ENCODE results near the gene TNFAIP8L3. TPM values are rescaled to one million over a fixed set of nuclear protein-coding genes. Genes with fewer than 3 reads are reported as not detected.

Gene TNFAIP8L3
- total and polyA plus RNA-seq, 2 of the 4 experiments (the other 2 are of a cell fraction): 0.29 to 0.90 TPM

DNA sequence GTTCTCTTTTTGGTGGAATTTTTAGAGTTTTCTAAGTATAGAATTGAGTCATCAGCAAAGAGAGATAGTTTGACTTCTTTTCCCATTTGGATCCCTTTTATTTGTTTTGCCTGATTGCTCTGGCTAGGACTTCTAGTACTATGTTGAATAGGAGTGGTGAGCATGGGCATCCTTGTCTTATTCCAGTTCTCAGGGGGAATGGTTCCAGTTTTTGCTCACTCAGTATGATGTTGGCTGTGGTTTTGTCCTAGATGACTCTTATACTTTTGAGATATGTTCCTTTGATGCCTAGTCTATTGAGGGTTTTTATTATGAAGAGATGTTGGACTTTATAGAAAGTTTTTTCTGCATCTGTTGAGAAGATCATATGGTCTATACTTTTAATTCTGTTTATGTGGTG, 72.5 kb downstream of the TNFAIP8L3 start:
- Histone ChIP-seq H3K56ac (ENCODE audit: extremely low read depth, insufficient read depth, low read length) (no peak overlapping the region), H4K8ac (ENCODE audit: low read depth in 2 of 2, low read length in 2 of 2) (no peak overlapping the region), H4K5ac (ENCODE audit: low read depth, low read length) (no peak overlapping the region), H3K18ac (ENCODE audit: low read depth, low read length) (no peak overlapping the region), H4K91ac (ENCODE audit: insufficient read depth, low read depth, low read length) (no peak overlapping the region), H2AK5ac (ENCODE audit: low read depth, low read length) (no peak overlapping the region), H3K9me1 (ENCODE audit: insufficient read depth, low read length) (no peaks in the 10 kb centered on the region), H3K4ac (ENCODE audit: low read depth, low read length) (no peak overlapping the region), H3K27ac (ENCODE audit: insufficient read depth, low read length) (no peak overlapping the region), H3K36me3 (ENCODE audit: control insufficient read depth, insufficient read depth, low read length) (no peaks in the 10 kb centered on the region), H4K20me1 (ENCODE audit: insufficient read depth, low read length) (no peaks in the 10 kb centered on the region), H3K4me1 (ENCODE audit: control insufficient read depth, insufficient read depth, low read length) (0 out of 2 replicates have a peak, but pooled peaks cover 2% of the 10 kb centered on the region), H3K14ac (replicated peaks; ENCODE audit: low read depth, low read length) (no peak overlapping the region), H3K27me3 (ENCODE audit: control insufficient read depth, insufficient read depth, low read length) (no peaks in the 10 kb centered on the region), H3K9me3 (ENCODE audit: control insufficient read depth, insufficient read depth, low read length) (no peaks in the 10 kb centered on the region), H3K4me2 (ENCODE audit: low read depth, low read length) (no peak overlapping the region), H3K23ac (ENCODE audit: low read depth, low read length) (no peak overlapping the region), H2BK120ac (ENCODE audit: low read depth, low read length) (no peak overlapping the region), H3K9ac (ENCODE audit: low read depth, low read length) (no peak overlapping the region), H3K79me1 (ENCODE audit: low read depth in 1 of 2, low read length in 2 of 2) (no peaks in the 10 kb centered on the region), H2BK20ac (ENCODE audit: low read depth, low read length) (no peak overlapping the region), H2BK5ac (ENCODE audit: low read depth, low read length, poor library complexity, severe bottlenecking) (no peak overlapping the region), H2AK9ac (replicated peaks; ENCODE audit: low read depth, low read length, poor library complexity) (no peak overlapping the region), H2BK15ac (ENCODE audit: low read depth, low read length) (no peak overlapping the region), H2AFZ (replicated peaks; ENCODE audit: low read length, poor library complexity) (no peak overlapping the region), H3K4me3 (ENCODE audit: insufficient read depth, low read depth, low read length) (no peak overlapping the region)
- intact Hi-C loops (cut with micrococcal nuclease) (no loop called here), dilution Hi-C loops (cut with HindIII; ENCODE audit: low sequenced_read_pairs, unreplicated experiment) (no loop called here), in situ Hi-C loops (cut with MboI; ENCODE audit: low sequenced_read_pairs) (no loop called here)
- POLR2A ChIA-PET (ENCODE audit: unreplicated experiment): no interaction called here
- CTCF ChIA-PET: no interaction called here
- no peak for TF ChIP-seq MAFK (IDR thresholded peaks at IDR 0.05; ENCODE audit: low read depth, low read length)
- no peak for TF ChIP-seq CEBPB (IDR thresholded peaks at IDR 0.05; ENCODE audit: low read depth, low read length)
- TF ChIP-seq ELK1 (IDR thresholded peaks at IDR 0.05; ENCODE audit: borderline replicate concordance, low read depth, low read length): no peak
- no peak for TF ChIP-seq CTCF (conservative IDR thresholded peaks at IDR 0.05; ENCODE audit: low read depth, low read length)
- TF ChIP-seq NFE2L2 (IDR thresholded peaks at IDR 0.05; ENCODE audit: low read depth, low read length): no peak
- TF ChIP-seq, protein P1, sequence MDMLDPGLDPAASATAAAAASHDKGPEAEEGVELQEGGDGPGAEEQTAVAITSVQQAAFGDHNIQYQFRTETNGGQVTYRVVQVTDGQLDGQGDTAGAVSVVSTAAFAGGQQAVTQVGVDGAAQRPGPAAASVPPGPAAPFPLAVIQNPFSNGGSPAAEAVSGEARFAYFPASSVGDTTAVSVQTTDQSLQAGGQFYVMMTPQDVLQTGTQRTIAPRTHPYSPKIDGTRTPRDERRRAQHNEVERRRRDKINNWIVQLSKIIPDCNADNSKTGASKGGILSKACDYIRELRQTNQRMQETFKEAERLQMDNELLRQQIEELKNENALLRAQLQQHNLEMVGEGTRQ (IDR thresholded peaks at IDR 0.05; ENCODE audit: low read depth, low read length): no peak
- TF ChIP-seq RAD21 (IDR thresholded peaks at IDR 0.05; ENCODE audit: low read length): no peak
- no peak for TF ChIP-seq MXI1 (IDR thresholded peaks at IDR 0.05; ENCODE audit: borderline replicate concordance, low read depth, low read length)
- no peak for TF ChIP-seq RCOR1 (IDR thresholded peaks at IDR 0.05; ENCODE audit: insufficient replicate concordance, low read length)
- no peak for TF ChIP-seq RFX5 (IDR thresholded peaks at IDR 0.05; ENCODE audit: low read depth, low read length)
- TF ChIP-seq FOS (IDR thresholded peaks at IDR 0.05; ENCODE audit: low read depth, low read length): no peak
- TF ChIP-seq POLR2A (IDR thresholded peaks at IDR 0.05; ENCODE audit: low read depth, low read length): no peak
- TF ChIP-seq BHLHE40 (IDR thresholded peaks at IDR 0.05; ENCODE audit: low read depth, low read length): no peak
- peak; percentile 3 for DNase-seq
- ATAC-seq (ENCODE audit: low read depth): no peak
- no TSS peak for BruUV-seq (replicated peaks)
